Stimulated activated memory B cell treated with anti-CD40 and anti-IgM and Interleukin-4, amounts not matched to agents 10 μg/mL and 1 μg/mL and 100 μg/mL, for 72 hours (primary cell): ENCODE data around the gene ZNF212.
A peak's percentile ranks its signal among the peaks of the same experiment; 100 is the strongest.
"Not testable (repeated sequence)": the region's sequence is repeated elsewhere in the genome, so short reads cannot be mapped to it uniquely, and the experiment has no call there.

Experiments used
- ATAC-seq: fragments of 150-1000 bp; cut with Tn5 transposase; 2 replicates; pipeline ENCODE4 v1.10.0; 2021
- H3K27ac Mint-ChIP-seq: one replicate; pipeline ENCODE4 v1.8.0; 2022; ENCODE audit warnings: mild to moderate bottlenecking, mixed read lengths
- H3K27me3 Mint-ChIP-seq: one replicate; pipeline ENCODE4 v1.8.0; 2022; ENCODE audit warnings: mixed read lengths
- H3K36me3 Mint-ChIP-seq: one replicate; pipeline ENCODE4 v1.8.0; 2022; ENCODE audit warnings: mixed read lengths
- H3K4me1 Mint-ChIP-seq: one replicate; pipeline ENCODE4 v1.8.0; 2022; ENCODE audit warnings: mixed read lengths
- H3K4me3 Mint-ChIP-seq: one replicate; pipeline ENCODE4 v1.8.0; 2022; ENCODE audit warnings: mild to moderate bottlenecking, moderate library complexity, mixed read lengths
- H3K9me3 Mint-ChIP-seq: one replicate; pipeline ENCODE4 v1.8.0; 2022; ENCODE audit warnings: mixed read lengths

ZNF212 gene

DNA sequence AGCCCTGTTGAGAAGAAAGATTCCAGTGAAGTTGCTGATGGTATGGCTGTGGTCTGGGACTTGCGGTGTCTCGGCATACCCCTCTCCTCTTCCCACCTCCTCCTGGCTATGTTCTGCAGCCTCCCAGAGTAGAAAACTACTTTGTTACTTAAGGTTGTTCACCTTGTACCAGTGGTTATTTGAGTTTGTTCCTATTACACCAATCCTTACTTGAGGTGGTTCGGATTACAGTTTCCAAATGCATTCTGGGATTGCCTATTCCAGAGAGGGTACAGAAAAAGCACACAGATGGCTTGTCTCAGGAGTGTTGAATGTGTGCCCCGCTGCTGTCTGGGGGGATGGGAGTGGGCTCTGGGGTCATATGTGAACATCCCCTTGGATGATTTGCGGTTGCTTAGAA lies 15.7 kb downstream of the ZNF212 start:
- peaks cover 5% of the 10 kb centered on the region for H3K4me1 Mint-ChIP-seq
- H3K27ac Mint-ChIP-seq: no peak overlapping the region
- no peaks in the 10 kb centered on the region for H3K27me3 Mint-ChIP-seq
- H3K36me3 Mint-ChIP-seq: peaks cover 37% of the 10 kb centered on the region
- no peaks in the 10 kb centered on the region for H3K9me3 Mint-ChIP-seq
- no peak for ATAC-seq
- H3K4me3 Mint-ChIP-seq: no peak overlapping the region

DNA sequence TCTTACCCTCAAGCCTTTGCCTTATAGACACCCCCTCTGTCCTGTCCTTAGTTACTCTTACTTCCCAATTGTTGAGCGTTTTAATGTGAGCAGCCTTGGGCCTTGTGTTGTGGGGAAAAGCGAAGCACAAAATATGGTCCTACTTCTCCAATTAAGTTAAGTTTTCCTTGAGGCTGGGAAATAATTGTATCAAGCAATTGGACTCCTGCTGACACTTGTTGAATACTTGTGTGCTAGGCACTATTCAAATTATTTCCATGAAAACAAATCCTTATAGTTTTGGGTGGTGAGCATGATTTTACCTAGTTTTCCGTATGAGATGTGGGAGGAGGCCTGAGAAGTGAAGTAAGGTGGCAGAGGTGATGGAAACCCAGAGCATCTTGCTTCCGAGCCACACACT lies 17.1 kb downstream of the ZNF212 start:
- H3K4me3 Mint-ChIP-seq: no peak overlapping the region
- peaks cover 30% of the 10 kb centered on the region for H3K36me3 Mint-ChIP-seq
- no peaks in the 10 kb centered on the region for H3K27me3 Mint-ChIP-seq
- peaks cover 16% of the 10 kb centered on the region for H3K4me1 Mint-ChIP-seq
- no peak overlapping the region for H3K27ac Mint-ChIP-seq
- no peak for ATAC-seq
- no peaks in the 10 kb centered on the region for H3K9me3 Mint-ChIP-seq

DNA sequence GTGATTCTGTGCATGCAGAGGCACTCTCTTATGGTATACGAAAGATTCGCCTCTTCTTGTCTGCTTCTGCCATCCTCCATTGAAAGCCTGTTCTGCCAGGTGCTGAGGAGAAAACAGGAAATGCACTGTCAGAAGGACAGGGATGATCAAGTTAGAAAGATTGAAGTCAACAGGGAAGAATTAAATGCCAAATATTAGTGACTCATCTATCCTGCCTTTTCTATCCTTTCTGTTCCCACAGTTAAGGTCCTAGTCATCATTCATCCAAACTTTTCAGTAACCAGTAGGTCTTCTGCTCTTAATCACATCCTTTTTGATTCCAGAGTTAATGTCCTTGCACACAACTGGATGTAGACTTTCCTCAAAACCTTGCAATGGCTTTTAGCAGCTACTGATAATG lies 17.7 kb downstream of the ZNF212 start:
- no peak for ATAC-seq
- Mint-ChIP-seq H3K4me1 (peaks cover 17% of the 10 kb centered on the region), H3K27me3 (no peaks in the 10 kb centered on the region), H3K27ac (no peak overlapping the region), H3K36me3 (peaks cover 26% of the 10 kb centered on the region), H3K4me3 (no peak overlapping the region), H3K9me3 (no peaks in the 10 kb centered on the region)

DNA sequence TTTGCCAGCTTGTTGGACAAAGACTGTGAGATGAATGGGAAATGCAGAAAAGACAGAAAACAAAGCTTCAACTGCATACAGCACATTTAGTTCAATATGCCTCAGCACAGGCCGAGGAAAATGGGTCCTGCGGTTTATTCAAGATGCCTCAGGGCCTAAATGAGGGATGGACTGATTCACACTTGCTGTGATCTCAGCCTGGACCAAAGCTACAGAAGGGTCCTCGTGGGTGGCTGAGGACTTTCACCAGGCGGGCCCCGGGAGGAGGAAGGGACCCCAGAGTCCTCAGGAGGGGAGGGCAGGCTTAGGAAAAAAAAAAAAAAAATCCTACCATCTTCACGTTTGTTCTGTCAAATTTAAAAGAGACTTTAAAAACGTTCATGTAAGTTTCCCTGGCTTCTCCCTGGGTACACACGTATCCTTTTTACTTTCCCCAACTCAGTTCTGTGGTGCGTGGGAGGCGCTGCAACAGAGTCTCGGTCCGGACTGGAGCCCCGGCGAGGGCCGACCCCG lies 21.9 kb downstream of the ZNF212 start:
- Mint-ChIP-seq H3K36me3 (peaks cover 20% of the 10 kb centered on the region), H3K4me3 (peak overlapping the region; percentile 89), H3K27ac (peak overlapping the region; percentile 91)

DNA sequence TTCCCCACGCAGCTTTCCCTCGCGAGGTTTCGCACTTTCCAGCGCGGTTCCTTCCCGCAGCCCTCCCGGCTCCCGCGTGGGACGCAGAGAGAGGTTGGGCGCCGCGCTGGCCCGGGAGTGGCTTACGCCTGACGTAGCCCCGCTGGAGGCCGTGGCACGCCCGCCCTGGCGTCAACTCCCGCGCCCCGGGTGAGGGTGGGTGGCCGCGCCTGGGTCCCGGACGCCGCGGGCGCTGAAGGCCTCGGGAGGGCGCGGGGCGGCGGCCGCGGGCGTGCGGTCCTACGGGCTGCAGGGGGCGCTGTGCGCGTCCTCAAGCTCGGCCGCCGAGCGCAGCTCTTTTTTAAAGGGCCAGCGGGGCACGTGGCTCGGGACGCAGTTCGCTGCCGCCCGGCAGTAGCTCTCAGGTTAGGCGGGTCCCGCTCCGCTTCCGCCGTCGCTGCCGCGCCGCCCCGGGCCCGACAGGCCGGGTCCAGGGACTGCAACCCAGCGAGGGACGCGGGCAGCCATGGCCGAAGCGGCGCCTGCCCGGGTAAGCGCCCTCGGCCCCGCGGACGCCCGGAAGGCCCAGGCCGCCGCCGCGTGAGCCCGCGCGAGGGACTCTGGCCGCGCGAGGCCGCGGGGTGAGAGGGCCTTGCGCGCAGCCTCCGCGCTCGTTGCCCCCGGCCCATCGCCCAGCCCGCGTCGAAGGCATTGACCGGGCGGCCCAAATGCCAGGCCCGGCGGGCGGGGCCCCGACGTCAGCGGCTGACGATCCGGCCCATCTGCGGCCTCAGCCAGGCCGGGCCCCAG lies 22.6 kb downstream of the ZNF212 start, which contains the start of gene ZNF783:
Gene ZNF783, plus strand, starts transcription at position 368 of the 789 bp plus-strand sequence. Its CDS starts 138 bp downstream, at position 506.
- Mint-ChIP-seq H3K4me1 (peaks cover 35% of the 10 kb centered on the region), H3K27me3 (no peaks in the 10 kb centered on the region), H3K9me3 (no peaks in the 10 kb centered on the region), H3K36me3 (peaks cover 26% of the 10 kb centered on the region), H3K4me3 (peak within 1 kb of the TSS; percentile 89), H3K27ac (peak within 1 kb of the TSS; percentile 91)
- ATAC-seq: peak; percentile 96

More for the DNA sequence above, 21.9 kb downstream of the ZNF212 start:
- H3K9me3 Mint-ChIP-seq: no peaks in the 10 kb centered on the region
- H3K27me3 Mint-ChIP-seq: no peaks in the 10 kb centered on the region
- ATAC-seq: no peak
- peaks cover 35% of the 10 kb centered on the region for H3K4me1 Mint-ChIP-seq

DNA sequence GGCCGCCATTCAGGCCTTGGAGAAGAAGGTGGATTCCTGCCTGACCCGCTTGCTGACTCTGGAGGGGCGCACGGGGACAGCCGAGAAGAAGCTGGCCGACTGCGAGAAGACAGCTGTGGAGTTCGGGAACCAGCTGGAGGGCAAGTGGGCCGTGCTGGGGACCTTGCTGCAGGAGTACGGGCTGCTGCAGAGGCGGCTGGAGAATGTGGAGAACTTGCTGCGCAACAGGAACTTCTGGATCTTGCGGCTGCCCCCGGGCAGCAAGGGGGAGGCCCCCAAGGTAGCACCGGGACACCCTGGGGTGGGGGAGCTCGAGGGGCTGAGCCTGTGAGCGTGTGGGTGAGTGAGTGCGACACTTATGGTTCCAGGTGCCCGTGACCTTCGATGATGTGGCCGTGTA lies 27.0 kb downstream of the ZNF212 start:
- Mint-ChIP-seq H3K4me1 (peaks cover 20% of the 10 kb centered on the region), H3K9me3 (peaks cover 3% of the 10 kb centered on the region), H3K4me3 (no peak overlapping the region), H3K27ac (no peak overlapping the region), H3K36me3 (peaks cover 63% of the 10 kb centered on the region), H3K27me3 (no peaks in the 10 kb centered on the region)
- ATAC-seq: no peak

DNA sequence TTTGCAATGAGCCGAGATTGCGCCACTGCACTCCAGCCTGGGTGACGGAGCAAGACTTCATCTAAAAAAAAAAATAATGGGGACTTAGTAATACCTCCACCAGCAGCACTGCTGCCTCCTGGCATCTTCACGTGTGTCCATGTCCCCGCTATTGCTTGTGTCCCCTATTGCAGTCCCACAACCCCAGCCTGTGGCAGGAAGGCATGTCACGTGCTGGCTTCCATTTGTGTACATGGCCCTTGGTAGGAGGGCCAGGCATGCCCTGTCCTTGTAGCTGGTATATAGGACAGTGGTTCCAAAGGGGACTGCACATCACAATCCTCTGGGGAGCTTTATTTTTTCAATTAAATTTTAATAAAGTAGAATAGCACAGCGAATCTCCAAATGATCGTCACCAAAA lies 28.3 kb downstream of the ZNF212 start:
- peaks cover 3% of the 10 kb centered on the region for H3K9me3 Mint-ChIP-seq
- no peak overlapping the region for H3K4me3 Mint-ChIP-seq
- H3K4me1 Mint-ChIP-seq: peaks cover 18% of the 10 kb centered on the region
- no peaks in the 10 kb centered on the region for H3K27me3 Mint-ChIP-seq
- peaks cover 71% of the 10 kb centered on the region for H3K36me3 Mint-ChIP-seq
- no peak for ATAC-seq
- H3K27ac Mint-ChIP-seq: no peak overlapping the region

DNA sequence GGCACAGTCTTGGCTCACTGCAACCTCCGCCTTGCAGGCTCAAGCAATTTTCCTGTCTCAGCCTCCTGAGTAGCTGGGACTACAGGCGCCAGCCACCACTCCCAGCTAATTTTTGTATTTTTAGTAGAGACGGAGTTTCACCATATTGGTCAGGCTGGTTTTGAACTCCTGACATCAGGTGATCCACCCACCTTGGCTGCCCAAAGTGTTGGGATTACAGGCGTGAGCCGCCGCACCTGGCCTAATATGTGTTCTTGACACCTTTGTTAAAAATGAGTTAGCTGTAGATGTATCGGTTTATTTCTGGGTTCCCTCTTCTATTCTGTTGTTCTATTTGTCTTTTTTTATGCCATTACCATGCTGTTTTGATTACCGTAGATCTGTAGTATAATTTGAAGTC lies 35.0 kb downstream of the ZNF212 start:
- not testable (repeated sequence) for H3K4me3 Mint-ChIP-seq, H3K27ac Mint-ChIP-seq, ATAC-seq, H3K4me1 Mint-ChIP-seq, H3K27me3 Mint-ChIP-seq, H3K9me3 Mint-ChIP-seq
- H3K36me3 Mint-ChIP-seq: peaks cover 83% of the 10 kb centered on the region

DNA sequence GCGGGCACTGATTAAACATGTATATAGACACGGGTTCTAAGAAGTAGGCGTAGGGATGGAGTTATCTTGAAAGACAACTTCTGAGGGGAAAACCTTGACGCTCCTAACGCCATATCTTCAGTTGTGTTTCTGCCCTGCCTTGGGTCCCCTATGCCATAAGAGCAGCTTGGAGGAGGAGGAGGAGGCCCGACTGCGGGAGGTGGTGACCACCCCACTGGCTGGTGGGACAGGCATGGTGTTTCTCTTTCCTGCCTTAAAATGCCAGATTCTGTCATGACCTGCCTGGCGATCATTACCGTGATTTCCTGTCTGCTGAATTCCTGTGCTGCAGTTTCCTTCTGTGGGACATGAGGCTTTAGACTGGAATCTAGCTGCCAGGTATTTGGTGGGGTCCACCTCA lies 38.4 kb downstream of the ZNF212 start:
- ATAC-seq: no peak
- H3K27me3 Mint-ChIP-seq: no peaks in the 10 kb centered on the region
- peaks cover 3% of the 10 kb centered on the region for H3K9me3 Mint-ChIP-seq
- H3K27ac Mint-ChIP-seq: no peak overlapping the region
- peaks cover 6% of the 10 kb centered on the region for H3K4me1 Mint-ChIP-seq
- H3K36me3 Mint-ChIP-seq: peaks cover 81% of the 10 kb centered on the region
- H3K4me3 Mint-ChIP-seq: no peak overlapping the region

DNA sequence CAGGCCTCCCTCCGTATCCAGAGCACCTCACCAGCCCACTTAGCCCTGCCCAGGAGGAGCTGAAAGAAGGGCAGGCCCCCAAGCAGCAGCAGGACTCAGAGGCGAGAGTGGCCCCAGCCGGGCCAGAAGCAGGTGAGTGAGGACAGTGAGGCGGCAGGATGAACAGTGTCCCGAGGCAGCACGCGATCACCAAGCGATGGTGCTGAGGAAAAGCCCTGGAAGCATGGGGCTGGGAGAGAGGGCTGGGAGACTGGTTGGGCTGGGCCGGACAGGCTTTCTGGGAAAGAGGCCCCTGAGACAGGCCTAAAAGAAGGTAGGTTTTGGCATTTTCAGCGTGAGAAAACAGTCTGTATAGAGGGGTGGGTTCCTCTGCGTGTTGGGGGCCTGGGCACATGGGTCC lies 38.9 kb downstream of the ZNF212 start:
- Mint-ChIP-seq H3K27ac (no peak overlapping the region), H3K9me3 (peaks cover 3% of the 10 kb centered on the region), H3K36me3 (peaks cover 77% of the 10 kb centered on the region), H3K4me3 (no peak overlapping the region), H3K27me3 (no peaks in the 10 kb centered on the region), H3K4me1 (peaks cover under 1% of the 10 kb centered on the region)
- ATAC-seq: no peak

DNA sequence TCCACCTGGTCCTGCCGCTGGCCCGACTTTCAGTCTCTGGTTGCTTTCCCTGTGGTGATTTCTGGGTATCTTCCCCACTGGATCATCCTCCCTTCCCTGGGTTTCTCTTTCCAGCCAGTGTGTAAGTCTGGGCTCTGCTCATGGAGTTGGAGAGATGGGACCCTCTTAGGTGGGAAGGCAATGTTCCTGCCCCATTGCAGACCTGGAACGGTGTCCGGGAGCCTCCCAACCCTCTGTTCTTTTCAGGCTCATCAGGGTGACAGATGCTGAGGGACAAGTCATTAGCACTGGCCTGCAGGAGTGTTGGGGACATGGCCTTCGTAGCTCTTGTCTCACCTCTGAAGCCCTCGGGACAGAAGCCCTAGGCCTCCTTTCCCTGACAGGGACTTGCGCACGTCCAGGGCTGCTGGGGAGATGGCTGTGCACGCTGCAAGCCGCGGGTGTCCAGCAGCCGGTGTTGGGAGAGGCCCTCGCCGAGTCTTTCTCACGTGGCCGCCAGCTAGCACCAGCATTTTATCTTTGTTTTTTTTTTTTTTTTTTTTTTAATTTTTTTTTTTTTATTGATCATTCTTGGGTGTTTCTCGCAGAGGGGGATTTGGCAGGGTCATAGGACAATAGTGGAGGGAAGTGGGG lies 39.8 kb downstream of the ZNF212 start:
- no peak overlapping the region for H3K4me3 Mint-ChIP-seq
- ATAC-seq: no peak
- H3K9me3 Mint-ChIP-seq: peaks cover 3% of the 10 kb centered on the region
- H3K27ac Mint-ChIP-seq: no peak overlapping the region
- no peaks in the 10 kb centered on the region for H3K27me3 Mint-ChIP-seq
- H3K4me1 Mint-ChIP-seq: peaks cover 4% of the 10 kb centered on the region
- H3K36me3 Mint-ChIP-seq: peaks cover 68% of the 10 kb centered on the region

DNA sequence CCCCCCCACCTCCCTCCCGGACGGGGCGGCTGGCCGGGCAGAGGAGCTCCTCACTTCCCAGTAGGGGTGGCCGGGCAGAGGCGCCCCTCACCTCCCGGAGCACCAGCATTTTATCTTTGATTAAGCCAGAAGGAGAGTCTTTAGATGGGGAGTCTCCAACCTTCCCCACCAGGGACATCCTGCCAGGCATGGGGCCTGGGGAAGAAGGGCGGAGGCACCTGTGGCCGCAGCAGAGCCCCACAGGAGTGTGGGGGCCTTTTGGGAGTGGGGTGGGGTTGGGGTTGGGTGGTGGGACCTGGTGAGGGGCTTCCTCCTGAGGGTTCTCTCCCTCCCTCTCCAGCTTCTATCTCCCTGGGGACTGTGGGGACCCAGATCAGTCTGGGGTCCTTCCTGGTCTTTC lies 40.7 kb downstream of the ZNF212 start:
- Mint-ChIP-seq H3K27ac (no peak overlapping the region), H3K27me3 (no peaks in the 10 kb centered on the region), H3K36me3 (peaks cover 59% of the 10 kb centered on the region), H3K4me1 (peaks cover 14% of the 10 kb centered on the region), H3K4me3 (no peak overlapping the region), H3K9me3 (no peaks in the 10 kb centered on the region)
- no peak for ATAC-seq

DNA sequence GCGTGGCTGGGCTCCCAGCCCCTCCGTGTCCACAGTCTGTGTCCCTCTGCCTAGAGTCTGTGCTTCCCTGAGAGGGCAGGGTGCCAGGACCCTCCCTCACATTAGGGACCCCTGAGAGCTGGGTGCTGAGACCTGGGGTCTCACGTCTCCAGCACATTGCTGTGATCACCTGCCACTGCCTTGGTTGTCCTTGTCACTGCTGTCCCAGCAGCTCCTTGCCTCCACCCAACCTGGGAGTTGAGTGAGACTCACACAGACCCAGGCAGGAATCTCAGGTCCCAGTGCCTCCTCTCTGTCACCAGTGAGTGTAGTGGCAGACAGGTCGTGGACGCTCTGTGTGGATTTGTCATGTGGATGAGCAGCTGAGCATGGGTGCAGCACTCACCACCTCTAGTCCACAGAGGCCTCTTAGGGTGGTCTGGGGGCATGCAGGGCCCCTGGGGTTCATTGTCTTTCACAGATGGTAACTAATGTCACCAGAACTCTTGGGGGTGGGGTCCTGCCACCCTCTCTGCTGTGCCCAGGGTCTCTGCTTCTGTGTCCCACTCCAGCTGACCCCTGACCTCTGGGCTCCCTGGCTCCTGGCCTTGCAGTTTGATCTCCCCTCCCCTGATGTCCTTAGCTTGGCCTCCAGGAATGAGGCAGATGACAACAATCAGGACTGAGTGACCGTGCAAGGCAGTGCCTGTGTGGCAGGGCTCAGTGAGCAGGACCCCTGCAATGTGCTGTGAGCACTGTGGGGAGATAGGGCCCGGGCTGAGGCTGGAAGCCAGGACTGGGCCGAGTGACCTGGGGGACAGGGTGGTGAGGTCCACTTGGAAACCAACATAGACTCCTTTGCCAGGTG lies 41.4 kb downstream of the ZNF212 start:
- Mint-ChIP-seq H3K27ac (no peak overlapping the region), H3K9me3 (no peaks in the 10 kb centered on the region), H3K4me1 (peaks cover 21% of the 10 kb centered on the region), H3K36me3 (peaks cover 52% of the 10 kb centered on the region), H3K27me3 (no peaks in the 10 kb centered on the region), H3K4me3 (no peak overlapping the region)
- no peak for ATAC-seq

DNA sequence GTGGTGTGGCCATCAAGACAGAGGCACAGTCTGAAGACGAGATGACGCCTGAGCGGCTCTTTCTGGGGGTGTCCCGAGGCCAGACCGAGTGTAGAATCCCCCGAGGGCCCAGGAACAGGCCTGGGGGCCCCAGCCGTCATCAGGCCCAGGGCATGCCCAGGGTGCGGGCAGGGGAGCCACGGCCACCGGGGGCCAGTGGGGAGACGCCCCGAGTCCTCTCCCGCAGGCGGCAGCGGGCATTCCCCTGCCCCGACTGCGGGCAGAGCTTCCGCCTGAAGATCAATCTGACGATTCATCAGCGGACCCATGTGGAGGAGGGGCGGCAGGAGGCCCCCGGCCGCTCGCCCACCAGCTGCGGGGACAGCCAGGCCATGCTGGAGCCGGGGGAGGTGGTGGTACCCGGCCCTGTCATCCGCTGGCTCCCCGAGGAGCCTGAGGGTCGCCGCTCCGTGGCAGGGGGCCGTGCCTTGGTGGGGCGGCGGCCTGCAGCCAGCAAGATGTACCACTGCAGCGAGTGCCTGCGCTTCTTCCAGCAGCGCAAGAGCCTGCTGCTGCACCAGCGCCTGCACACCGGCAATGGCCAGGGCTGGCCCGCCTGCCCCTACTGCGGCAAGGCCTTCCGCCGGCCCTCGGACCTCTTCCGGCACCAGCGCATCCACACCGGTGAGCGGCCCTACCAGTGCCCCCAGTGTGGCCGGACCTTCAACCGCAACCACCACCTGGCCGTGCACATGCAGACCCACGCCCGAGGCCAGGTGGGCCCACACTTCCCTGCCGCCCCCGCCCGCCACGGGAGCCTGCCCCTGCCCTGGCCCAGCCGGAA lies 42.3 kb downstream of the ZNF212 start:
- peaks cover 46% of the 10 kb centered on the region for H3K36me3 Mint-ChIP-seq
- H3K27me3 Mint-ChIP-seq: no peaks in the 10 kb centered on the region
- no peak overlapping the region for H3K27ac Mint-ChIP-seq
- peaks cover 29% of the 10 kb centered on the region for H3K4me1 Mint-ChIP-seq
- H3K4me3 Mint-ChIP-seq: no peak overlapping the region
- no peak for ATAC-seq
- no peaks in the 10 kb centered on the region for H3K9me3 Mint-ChIP-seq

DNA sequence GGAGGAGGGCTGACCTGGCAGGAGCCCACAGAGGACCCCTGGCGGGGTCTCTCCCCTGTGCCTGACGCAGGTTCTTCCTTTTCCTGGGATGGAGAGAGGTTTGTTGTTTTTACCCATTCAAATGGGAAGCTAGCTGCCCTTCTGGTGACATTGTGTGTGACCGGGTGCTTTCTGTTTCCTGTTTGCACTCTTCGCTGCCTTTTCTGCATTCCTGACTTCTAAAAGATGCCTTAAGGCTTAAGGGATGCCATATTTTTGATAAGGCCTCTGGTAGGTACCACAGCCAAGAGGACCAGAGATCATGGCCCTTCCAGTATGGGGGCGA lies 42.8 kb downstream of the ZNF212 start:
- Mint-ChIP-seq H3K4me1 (peaks cover 32% of the 10 kb centered on the region), H3K9me3 (no peaks in the 10 kb centered on the region), H3K4me3 (no peak overlapping the region), H3K27me3 (no peaks in the 10 kb centered on the region), H3K36me3 (peaks cover 44% of the 10 kb centered on the region), H3K27ac (no peak overlapping the region)
- no peak for ATAC-seq
